Fibroblast of skin of left quadriceps (primary cell): ENCODE results near the gene LRGUK.

ENCODE experiments used
- DNase-seq, 2 experiments: peaks; one replicate each; pipeline ENCODE4 v3.0.0-alpha.2; 2013; ENCODE audit warnings: low read depth in 2 of 2

Gene LRGUK

DNA sequence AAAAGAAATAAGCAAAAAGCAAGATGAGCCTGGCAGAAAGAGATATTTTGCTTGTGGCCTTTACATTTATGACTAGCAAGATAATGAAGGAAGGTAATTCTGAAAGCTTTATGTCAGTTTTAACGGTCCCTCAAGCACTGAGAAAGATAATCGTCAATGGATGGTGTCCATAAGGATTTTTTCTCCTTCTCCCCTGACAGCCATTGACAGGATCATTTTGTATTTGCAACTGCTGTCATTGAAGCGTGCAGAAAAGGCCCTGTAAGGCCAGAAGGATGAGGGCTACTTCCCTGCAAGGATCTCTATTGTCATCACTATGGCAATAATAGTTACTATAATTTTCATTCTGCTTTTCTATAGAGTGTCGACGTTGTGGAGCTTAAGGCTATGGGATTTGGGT is 994 bp upstream of the LRGUK start:
- no peak for DNase-seq

DNA sequence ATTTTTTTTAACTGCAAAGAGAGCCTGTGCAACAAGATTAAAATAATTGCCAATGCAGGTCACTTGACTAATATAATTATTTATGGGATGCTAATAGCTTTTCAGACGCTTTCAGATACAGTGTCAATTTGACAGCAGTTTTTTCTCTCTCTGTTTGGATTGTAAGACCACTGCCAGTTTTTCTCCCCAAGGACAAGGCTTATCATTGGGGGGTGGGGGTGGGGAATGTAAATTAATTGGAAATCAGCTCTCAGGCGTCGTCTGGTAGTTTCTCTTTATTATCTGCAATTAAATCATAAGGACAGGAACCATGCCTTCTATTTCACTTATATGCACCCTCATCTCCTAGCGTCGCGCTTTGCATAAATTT is 559 bp upstream of the LRGUK start:
- DNase-seq, result no peak

- no peak for DNase-seq
Measured at GRCh38 chr7:134128829-134129228, 1.7 kb downstream of the LRGUK start.

GRCh38 chr7:134129856-134130523 is 2.9 kb downstream of the LRGUK start:
- no peak for DNase-seq

- no peak for DNase-seq
Measured at GRCh38 chr7:134134004-134134403, 6.9 kb downstream of the LRGUK start.

- no peak for DNase-seq
Measured at GRCh38 chr7:134140889-134141867, 14.0 kb downstream of the LRGUK start.

DNA sequence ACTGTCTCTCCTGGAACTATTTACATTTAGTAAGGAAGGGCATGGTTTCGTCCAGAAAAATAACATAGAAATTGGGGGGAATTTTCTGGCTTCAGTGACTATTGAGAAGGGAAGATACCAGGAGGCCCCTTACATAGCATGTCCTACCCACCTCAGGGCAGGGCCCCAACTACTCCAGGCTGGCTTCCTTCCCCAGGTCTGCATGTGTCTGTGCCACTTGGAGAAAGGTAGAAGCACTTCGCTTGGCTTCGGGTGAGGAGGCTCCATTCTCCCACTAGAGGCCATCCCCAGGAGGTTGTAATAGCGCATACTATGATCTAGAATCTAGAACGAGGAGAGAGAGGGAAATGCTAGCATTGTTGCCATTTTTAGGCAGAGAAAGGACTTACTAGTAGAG is 14.7 kb downstream of the LRGUK start:
- no peak for DNase-seq

DNA sequence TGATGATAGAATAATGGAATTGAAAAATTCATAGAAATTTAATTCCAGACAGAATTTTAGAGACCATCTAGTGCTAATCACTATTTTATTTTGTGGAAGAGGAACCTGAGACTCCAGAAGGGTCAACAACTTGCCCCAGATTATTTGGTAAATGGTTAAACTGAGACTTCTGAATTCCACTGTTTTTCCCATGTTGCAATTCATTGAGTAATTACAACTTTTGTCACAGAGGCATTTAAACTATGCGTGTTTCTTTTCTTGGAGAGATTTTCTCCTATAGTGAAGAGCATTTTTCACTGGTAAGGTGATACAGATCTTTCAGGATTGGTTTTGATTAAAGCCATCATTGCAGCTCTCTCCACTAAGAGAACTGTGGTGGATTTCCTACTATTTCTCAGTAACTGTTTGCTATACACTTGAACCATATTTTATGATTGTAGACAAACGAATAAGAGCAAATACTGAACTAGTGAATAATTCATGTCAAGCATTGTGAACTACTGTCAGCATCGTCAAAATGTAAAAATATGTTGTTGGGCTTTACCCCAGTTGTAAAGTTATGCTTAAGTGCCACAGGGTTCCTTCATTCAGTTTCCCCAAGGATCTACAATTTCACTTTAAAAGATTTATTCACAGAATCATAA is 26.5 kb downstream of the LRGUK start:
- DNase-seq, result peak in 1 of 2 experiments; percentile 3

DNA sequence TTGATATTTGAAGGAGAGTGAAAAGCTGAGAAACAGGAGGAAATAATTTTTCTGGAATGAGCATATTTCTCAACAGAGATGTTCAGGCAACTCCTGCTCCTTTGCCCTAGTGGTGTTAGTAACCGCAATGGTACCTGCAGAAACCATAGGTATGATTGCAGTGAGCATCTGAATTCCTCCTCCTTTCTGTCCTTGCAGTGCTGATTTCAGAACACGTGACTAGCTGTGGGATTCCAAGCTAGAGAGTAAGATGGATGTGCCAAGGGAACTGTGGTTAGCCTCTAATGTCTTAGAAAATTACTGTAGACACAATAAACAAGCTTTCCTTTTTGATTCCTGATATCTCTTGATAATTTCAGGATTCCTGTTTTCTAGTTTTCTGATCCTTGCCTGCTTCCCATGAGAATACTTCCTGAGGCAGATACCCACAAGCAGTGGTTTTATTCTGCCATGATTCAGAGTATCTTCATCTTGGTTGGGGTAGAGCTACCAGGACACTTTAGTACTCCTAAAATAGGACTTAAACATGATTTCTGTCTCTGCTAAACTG is 27.5 kb downstream of the LRGUK start:
- no peak for DNase-seq

- DNase-seq, result no peak
Measured at GRCh38 chr7:134155206-134155605, 28.1 kb downstream of the LRGUK start.

DNA sequence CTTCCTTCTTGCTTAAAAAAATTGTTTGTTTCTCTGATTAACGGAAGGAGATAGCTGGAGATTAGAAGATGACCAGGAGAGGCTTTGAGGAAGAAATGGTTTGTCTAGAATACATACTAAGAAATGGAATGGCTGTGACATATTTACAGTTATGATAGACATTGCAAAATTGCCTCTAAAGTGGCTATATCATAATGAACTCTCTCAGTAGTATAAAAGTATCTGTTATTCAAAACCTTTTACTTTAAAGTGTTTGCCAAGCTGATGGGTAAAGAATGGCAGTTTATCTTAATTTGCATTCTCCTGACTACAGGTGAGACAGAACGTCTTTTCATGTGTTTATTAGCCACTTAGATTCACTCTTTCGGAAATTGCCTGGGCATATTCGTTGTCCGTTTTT is 28.7 kb downstream of the LRGUK start:
- no peak for DNase-seq

DNA sequence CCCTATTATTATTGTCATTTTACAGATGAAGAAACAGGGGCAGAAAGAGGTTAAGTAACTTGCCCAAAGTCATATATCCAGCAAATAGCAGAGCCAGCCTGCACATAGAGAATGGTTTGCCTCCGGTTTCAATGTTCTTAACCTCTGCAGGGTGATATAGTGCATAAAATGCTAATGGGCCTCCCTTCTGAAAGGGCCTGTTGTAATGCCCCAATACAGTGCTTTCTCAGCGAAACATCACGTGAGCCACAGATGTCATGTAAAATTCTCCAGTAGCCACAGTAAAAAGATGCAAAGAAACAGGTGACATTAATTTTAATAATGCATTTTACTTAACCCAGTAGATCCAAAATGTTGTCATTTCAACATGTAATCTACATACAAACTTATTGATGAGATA is 38.1 kb downstream of the LRGUK start:
- no peak for DNase-seq

- no peak for DNase-seq
Measured at GRCh38 chr7:134167250-134167649, 40.1 kb downstream of the LRGUK start.

DNA sequence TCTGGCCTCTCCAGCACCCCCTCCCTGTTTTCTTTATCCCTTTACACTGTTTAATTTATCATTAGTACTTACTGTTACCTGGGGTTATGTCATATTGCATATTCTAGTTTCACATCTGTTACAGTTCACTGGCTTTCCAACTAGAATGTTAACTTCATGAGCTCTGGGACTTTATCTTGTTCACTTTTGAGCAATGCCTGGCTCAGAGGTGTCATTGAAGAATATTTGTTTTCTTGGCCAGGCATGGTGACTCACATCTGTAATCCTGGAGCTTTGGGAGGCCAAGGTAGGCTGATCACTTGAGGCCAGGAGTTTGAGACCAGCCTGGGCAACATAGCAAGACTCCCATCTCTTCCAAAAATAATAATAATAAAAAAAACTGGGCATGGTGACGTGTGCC is 40.7 kb downstream of the LRGUK start:
- no peak for DNase-seq

DNA sequence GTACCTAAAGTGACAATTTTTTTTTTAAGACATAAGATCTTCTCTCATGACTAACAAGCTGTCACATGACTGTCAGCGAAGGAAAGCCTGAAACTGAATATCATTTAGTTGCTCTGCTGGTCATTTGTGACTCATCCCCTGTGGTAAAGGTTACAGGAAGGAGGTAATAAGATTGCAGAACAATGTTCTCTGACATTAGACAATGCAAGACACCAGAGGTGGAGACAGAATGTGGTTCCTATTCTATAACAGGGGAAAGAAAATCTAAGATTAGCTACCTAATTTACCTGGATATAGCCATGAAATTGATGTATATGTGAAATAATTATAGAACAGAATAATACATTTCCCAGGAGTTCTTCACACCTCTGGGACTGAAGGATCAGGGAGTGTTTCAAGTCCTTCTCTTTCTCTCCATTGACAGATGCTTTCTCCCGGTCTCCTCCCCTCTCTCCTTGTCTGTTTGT is 47.7 kb downstream of the LRGUK start:
- DNase-seq, result peak in 1 of 2 experiments; percentile 12

DNA sequence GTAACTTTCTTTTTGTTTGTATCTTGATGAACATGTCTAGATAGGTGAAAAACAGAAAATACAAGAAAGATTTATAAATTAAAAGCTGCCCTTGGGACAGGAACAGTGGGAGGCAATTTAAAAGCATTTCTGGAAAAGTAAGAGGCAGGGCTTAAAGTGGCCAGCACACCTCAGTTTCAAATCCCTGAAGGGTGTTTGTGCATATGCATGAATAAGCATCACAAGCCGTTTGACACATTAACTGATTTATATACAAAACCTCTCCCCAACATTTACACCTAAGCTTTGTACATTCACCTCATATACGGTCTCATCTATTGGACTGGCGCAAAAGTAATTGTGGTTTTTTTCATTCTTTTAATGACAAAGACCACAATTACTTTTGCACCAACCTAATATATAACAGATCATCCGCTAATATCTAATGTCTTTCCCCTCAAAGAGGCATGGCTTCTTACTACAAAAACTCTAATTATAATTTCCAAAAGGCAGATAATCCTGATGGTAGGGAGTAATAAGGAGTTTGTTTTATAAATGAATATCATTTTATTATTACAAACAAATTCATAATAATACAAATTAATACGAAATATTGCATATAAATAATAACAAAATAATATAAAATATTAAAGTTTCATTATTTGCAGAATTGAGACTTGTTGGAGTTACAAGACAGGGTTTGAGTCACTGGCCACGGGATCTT is 48.3 kb downstream of the LRGUK start:
- no peak for DNase-seq

DNA sequence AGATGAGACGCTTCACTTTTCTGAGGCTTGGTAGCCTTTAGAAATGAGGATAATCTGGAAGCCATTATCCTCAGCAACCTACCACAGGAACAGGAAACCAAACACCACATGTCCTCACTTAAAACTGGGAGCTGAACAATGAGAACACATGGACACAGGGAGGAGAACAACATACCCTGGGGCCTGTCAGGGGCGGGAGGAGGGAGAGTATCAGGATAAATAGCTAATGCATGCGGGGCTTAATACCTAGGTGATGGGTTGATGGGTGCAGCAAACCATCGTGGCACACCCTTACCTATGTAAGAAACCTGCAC is 48.9 kb downstream of the LRGUK start:
- DNase-seq, result peak in 1 of 2 experiments; percentile 26

GRCh38 chr7:134179036-134180011 is 52.2 kb downstream of the LRGUK start:
- DNase-seq, result no peak

DNA sequence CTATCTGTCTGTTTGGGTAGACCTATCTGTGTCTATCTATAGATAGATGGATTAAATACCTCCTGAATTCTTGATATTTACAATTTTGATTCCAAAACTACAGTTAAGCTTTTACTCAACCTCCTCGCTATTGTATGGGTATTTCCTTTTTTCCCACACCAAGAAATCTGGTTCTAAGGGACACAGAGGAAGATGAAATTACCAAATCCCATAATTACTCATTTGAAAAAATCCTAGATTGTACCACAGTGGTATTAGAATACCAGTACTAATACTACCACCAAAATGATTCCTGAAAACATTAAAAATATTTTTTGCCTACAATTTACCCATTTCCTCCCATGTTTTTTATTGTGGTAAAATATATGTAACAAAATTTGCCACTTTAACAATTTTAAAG is 53.2 kb downstream of the LRGUK start:
- DNase-seq, result no peak

- DNase-seq, result no peak
Measured at GRCh38 chr7:134182078-134182477, 54.9 kb downstream of the LRGUK start.

DNA sequence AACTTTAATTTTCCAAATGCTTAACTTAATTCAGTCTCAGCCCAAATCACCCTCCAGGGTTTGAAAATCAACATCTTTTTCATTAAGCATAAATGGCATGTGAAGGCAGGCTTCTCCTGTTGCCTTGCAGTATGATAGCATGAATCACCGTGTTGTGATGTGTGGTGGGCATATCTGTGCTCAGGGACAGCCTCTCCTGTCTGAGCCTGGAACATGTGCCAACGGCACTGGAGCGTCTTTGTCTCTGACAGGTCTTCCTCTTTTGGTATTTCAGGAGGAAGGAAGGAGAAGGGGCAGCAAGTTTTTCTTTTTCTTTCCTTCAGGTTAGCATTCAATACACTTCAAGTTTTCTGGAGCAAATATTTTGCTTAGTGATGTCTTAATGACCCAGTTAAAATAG is 57.6 kb downstream of the LRGUK start:
- no peak for DNase-seq
